WTC11 (cell line): ENCODE measurements around the gene WDR33. TPM values are rescaled to one million over a fixed set of nuclear protein-coding genes. Genes with fewer than 3 reads are reported as not detected.

Experiments
- ATAC-seq: fragments of 200-7000 bp; cut with Tn5 transposase; 2 replicates; pipeline ENCODE4 v1.10.0; 2021; ENCODE audit warnings: mild to moderate bottlenecking, moderate library complexity
- CTCF ChIA-PET: fragments of 300-600 bp; sonication (Branson Sonifier 250); formaldehyde crosslinking; loops from one replicate; lab custom pipeline; 2021; ENCODE audit warnings: antibody characterized with exemption; lab: Charles Lee
- POLR2A ChIA-PET: fragments of 350-600 bp; sonication (Branson Sonifier 250); formaldehyde crosslinking; loops from one replicate; lab custom pipeline; 2021; ENCODE audit warnings: antibody characterized with exemption; lab: Charles Lee
- DNase-seq: peaks from one replicate; pipeline ENCODE4 v3.0.0; 2021; ENCODE audit warnings: low spot score
- H3K27ac Mint-ChIP-seq: 2 replicates; pipeline ENCODE4 v1.8.0; 2021; ENCODE audit warnings: mixed read lengths
- H3K27me3 Mint-ChIP-seq: 2 replicates; pipeline ENCODE4 v1.8.0; 2021; ENCODE audit warnings: low read depth, mild to moderate bottlenecking, moderate library complexity, mixed read lengths
- H3K36me3 Mint-ChIP-seq: 2 replicates; pipeline ENCODE4 v1.8.0; 2021; ENCODE audit warnings: mixed read lengths
- H3K4me1 Mint-ChIP-seq: 2 replicates; pipeline ENCODE4 v1.8.0; 2022; ENCODE audit warnings: mixed read lengths
- H3K4me3 Mint-ChIP-seq: 2 replicates; pipeline ENCODE4 v1.8.0; 2021; ENCODE audit warnings: mild to moderate bottlenecking, moderate library complexity, mixed read lengths
- H3K9me3 Mint-ChIP-seq: 2 replicates; pipeline ENCODE4 v1.8.0; 2021; ENCODE audit warnings: mixed read lengths
- ATF3 ChIP-seq: sonication (generic); formaldehyde crosslinking; conservative IDR thresholded peaks from 2 replicates; pipeline ENCODE4 v1.8.1; 2022; ENCODE audit warnings: mild to moderate bottlenecking, missing genetic modification reagents
- CREM ChIP-seq: sonication (generic); formaldehyde crosslinking; IDR thresholded peaks from 2 replicates; pipeline ENCODE4 v1.8.1; 2022; ENCODE audit warnings: mild to moderate bottlenecking, missing genetic modification reagents, moderate library complexity
- E2F4 ChIP-seq: sonication (generic); formaldehyde crosslinking; IDR thresholded peaks from 2 replicates; pipeline ENCODE4 v1.8.1; 2022; ENCODE audit warnings: low read depth, mild to moderate bottlenecking, moderate library complexity, missing genetic modification reagents, borderline replicate concordance
- E2F5 ChIP-seq: sonication (generic); formaldehyde crosslinking; IDR thresholded peaks from 2 replicates; pipeline ENCODE4 v1.8.1; 2022; ENCODE audit warnings: mild to moderate bottlenecking, moderate library complexity, missing genetic modification reagents
- EMX1 ChIP-seq: fragments of 250-450 bp; sonication (Bioruptor Pico); IDR thresholded peaks from 2 replicates; pipeline ENCODE4 v1.8.0; 2021; ENCODE audit warnings: mild to moderate bottlenecking
- ESRRA ChIP-seq: sonication (generic); formaldehyde crosslinking; IDR thresholded peaks from 2 replicates; pipeline ENCODE4 v1.8.1; 2022; ENCODE audit warnings: mild to moderate bottlenecking, missing genetic modification reagents, borderline replicate concordance
- GABPB1 ChIP-seq: sonication (generic); formaldehyde crosslinking; IDR thresholded peaks from 2 replicates; pipeline ENCODE4 v1.8.1; 2023; ENCODE audit warnings: mild to moderate bottlenecking, missing genetic modification reagents
- MXD4 ChIP-seq: fragments of 250-450 bp; sonication (Bioruptor Pico); IDR thresholded peaks from 2 replicates; pipeline ENCODE4 v1.8.0; 2021; ENCODE audit warnings: mild to moderate bottlenecking, moderate library complexity, borderline replicate concordance
- MYBL2 ChIP-seq: sonication (generic); formaldehyde crosslinking; IDR thresholded peaks from 2 replicates; pipeline ENCODE4 v1.8.1; 2023; ENCODE audit warnings: mild to moderate bottlenecking, moderate library complexity, missing genetic modification reagents
- PREB ChIP-seq: sonication (generic); formaldehyde crosslinking; IDR thresholded peaks from 2 replicates; pipeline ENCODE4 v1.8.1; 2022; ENCODE audit warnings: mild to moderate bottlenecking, missing genetic modification reagents, moderate library complexity, borderline replicate concordance
- TEAD4 ChIP-seq: sonication (generic); formaldehyde crosslinking; IDR thresholded peaks from 2 replicates; pipeline ENCODE4 v1.8.0; 2022; ENCODE audit warnings: mild to moderate bottlenecking, missing genetic modification reagents
- USF1 ChIP-seq: sonication (generic); formaldehyde crosslinking; IDR thresholded peaks from 2 replicates; pipeline ENCODE4 v1.8.0; 2022; ENCODE audit warnings: mild to moderate bottlenecking, missing genetic modification reagents
- USF2 ChIP-seq: sonication (generic); formaldehyde crosslinking; IDR thresholded peaks from 2 replicates; pipeline ENCODE4 v1.8.1; 2023; ENCODE audit warnings: mild to moderate bottlenecking, missing genetic modification reagents, moderate library complexity
- ZNF138 ChIP-seq: sonication (generic); formaldehyde crosslinking; conservative IDR thresholded peaks from 2 replicates; pipeline ENCODE4 v1.8.1; 2022; ENCODE audit warnings: mild to moderate bottlenecking, moderate library complexity, missing genetic modification reagents
- ZNF532 ChIP-seq: fragments of 250-450 bp; sonication (Bioruptor Pico); IDR thresholded peaks from 2 replicates; pipeline ENCODE4 v1.9.0; 2021; ENCODE audit warnings: mild to moderate bottlenecking, borderline replicate concordance
- total RNA-seq: library from RNA; stranded (reverse); gene quantifications from 3 replicates; pipeline ENCODE4 v1.2.3, GENCODE V29; 2021

The WDR33 gene
- total RNA-seq, 1 experiment from 2014 or later: 67.1 TPM

- TF ChIP-seq ZNF532 (CRISPR knock-in tag) (no peak), USF2 (CRISPR knock-in tag) (no peak), ESRRA (CRISPR knock-in tag) (no peak), ATF3 (no peak), USF1 (CRISPR knock-in tag) (no peak), E2F5 (CRISPR knock-in tag) (no peak), MXD4 (no peak), PREB (CRISPR knock-in tag) (no peak), EMX1 (CRISPR knock-in tag) (no peak), ZNF138 (no peak), TEAD4 (no peak)
Observed at GRCh38 chr2:127737892-127738291, 73.1 kb downstream of the WDR33 start (continued).

- Mint-ChIP-seq H3K4me3 (no peak overlapping the region), H3K27me3 (no peaks in the 10 kb centered on the region), H3K36me3 (peaks cover 12% of the 10 kb centered on the region; the same call in 1 of the 2 replicates), H3K9me3 (no peaks in the 10 kb centered on the region), H3K4me1 (no peaks in the 10 kb centered on the region), H3K27ac (peak overlapping the region; percentile 54; the same call in 1 of the 2 replicates)
- no peak for ATAC-seq
- peak; percentile 60 for TF ChIP-seq GABPB1
- no peak for TF ChIP-seq MYBL2
- ChIA-PET POLR2A (no interaction called here), CTCF (no interaction called here)
- DNase-seq: no peak
Observed at GRCh38 chr2:127735537-127736399, 75.2 kb downstream of the WDR33 start.

GRCh38 chr2:127735044-127735443, 75.9 kb downstream of the WDR33 start:
- H3K27me3 Mint-ChIP-seq: no peaks in the 10 kb centered on the region
- CTCF ChIA-PET: interaction anchor here (1.3 kb wide), 1 partner anchor 9 kb away, joined by 4 read pairs; no protein-coding TSS in a partner anchor
- H3K27ac Mint-ChIP-seq: no peak overlapping the region
- H3K9me3 Mint-ChIP-seq: no peaks in the 10 kb centered on the region
- peaks cover 11% of the 10 kb centered on the region; the same call in 1 of the 2 replicates for H3K36me3 Mint-ChIP-seq
- TF ChIP-seq CREM (CRISPR knock-in tag): no peak
- no peak for TF ChIP-seq E2F4 (CRISPR knock-in tag)
- POLR2A ChIA-PET: no interaction called here
- no peak for DNase-seq
- no peak for ATAC-seq
- H3K4me3 Mint-ChIP-seq: no peak overlapping the region
- no peaks in the 10 kb centered on the region for H3K4me1 Mint-ChIP-seq
